Testis (tissue), 2 donors: Measurements from ENCODE around the gene CNTFR.

Source experiments
- CTCF ChIP-seq, 3 experiments: fragments of 450-650 bp in 2 of 3; fragments of 200-600 bp in 1 of 3; sonication (generic) in 1 of 3; IDR thresholded peaks; one replicate each; pipeline ENCODE4 v1.5.1; 2016 to 2019; ENCODE audit warnings: antibody characterized with exemption in 3 of 3, mild to moderate bottlenecking in 2 of 3, moderate library complexity in 1 of 3
- POLR2A ChIP-seq: fragments of 450-650 bp; IDR thresholded peaks from one replicate; pipeline ENCODE4 v1.6.1; 2017; ENCODE audit warnings: antibody characterized with exemption, mild to moderate bottlenecking, moderate library complexity

- TF ChIP-seq CTCF (IDR thresholded peaks at IDR 0.05) (no peak), POLR2A (no peak)
These were observed 6.7 kb downstream of the CNTFR start for GRCh38 chr9:34582787-34583186.
